ENCODE results near the gene CSMD2. TPM values are rescaled to one million over a fixed set of nuclear protein-coding genes. Genes with fewer than 3 reads are reported as not detected.

The CSMD2 gene
- polyA plus RNA-seq, 1 of the 3 experiments (the other 2 are of a cell fraction), result not detected

DNA sequence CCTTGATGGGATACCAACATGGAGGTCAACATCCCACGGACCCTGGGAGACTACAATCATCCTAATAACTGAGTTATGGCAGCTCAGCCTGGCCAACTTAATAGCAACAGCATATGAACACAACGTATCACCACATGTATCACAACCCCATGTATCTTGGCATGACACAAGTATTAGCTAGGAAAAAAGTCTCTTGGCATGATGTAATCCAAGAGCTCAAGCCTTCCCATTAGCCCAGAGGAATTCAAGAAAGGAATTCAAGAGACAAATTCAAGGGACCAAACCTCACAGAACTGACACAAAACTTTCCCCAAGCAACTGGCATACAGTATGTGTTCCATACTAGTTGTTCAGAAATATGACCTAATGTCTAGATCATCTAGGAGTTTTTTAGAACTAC is 402.1 kb downstream of the CSMD2 start:
- H3K27me3 ChIP-seq (ENCODE audit: insufficient read depth), result no peaks in the 10 kb centered on the region
- no peaks in the 10 kb centered on the region for H3F3A ChIP-seq (replicated peaks; ENCODE audit: insufficient read depth)
- H4K20me1 ChIP-seq (ENCODE audit: insufficient read depth), result no peaks in the 10 kb centered on the region
- no peaks in the 10 kb centered on the region for H3K9me3 ChIP-seq
- H3K9me2 ChIP-seq, result no peaks in the 10 kb centered on the region
- no peak overlapping the region for H2AFZ ChIP-seq (ENCODE audit: low read depth)
- H3K4me2 ChIP-seq, result no peak overlapping the region
- no peaks in the 10 kb centered on the region for H3K4me1 ChIP-seq (ENCODE audit: control insufficient read depth in 1 of 2, insufficient read depth in 2 of 2, low read depth in 1 of 2, low read length in 1 of 2)
- POLR2A ChIA-PET, result no interaction called here
- no peak overlapping the region for H3K27ac ChIP-seq (ENCODE audit: low read depth in 2 of 2, low read length in 1 of 2)
- H3K4me3 ChIP-seq (ENCODE audit: low read depth in 2 of 2, low read length in 1 of 2), result no peak overlapping the region
- TF ChIP-seq EZH2phosphoT487 (IDR thresholded peaks at IDR 0.05; ENCODE audit: borderline replicate concordance, low read depth) (no peak), JUND (IDR thresholded peaks at IDR 0.05) (no peak), MXI1 (IDR thresholded peaks at IDR 0.05; ENCODE audit: low read depth, low read length) (no peak), FOXJ3 (CRISPR knock-in tag; IDR thresholded peaks at IDR 0.05) (no peak), GATA2 (CRISPR knock-in tag; IDR thresholded peaks at IDR 0.05) (no peak), NRF1 (IDR thresholded peaks at IDR 0.05; ENCODE audit: low read depth, low read length) (no peak), CHD2 (IDR thresholded peaks at IDR 0.05; ENCODE audit: low read length, partially characterized antibody) (no peak), RAD21 (IDR thresholded peaks at IDR 0.05; ENCODE audit: low read length) (no peak), FOSL2 (IDR thresholded peaks at IDR 0.05; ENCODE audit: borderline replicate concordance, low read depth) (no peak), POLR2AphosphoS5 (IDR thresholded peaks at IDR 0.05; ENCODE audit: low read depth, low read length) (no peak), RFX5 (IDR thresholded peaks at IDR 0.05; ENCODE audit: low read length) (no peak), RCOR1 (IDR thresholded peaks at IDR 0.05; ENCODE audit: low read length) (no peak), ELF1 (IDR thresholded peaks at IDR 0.05) (no peak), RXRA (IDR thresholded peaks at IDR 0.05; ENCODE audit: borderline replicate concordance, low read depth) (no peak), FOXM1 (IDR thresholded peaks at IDR 0.05; ENCODE audit: low read depth) (no peak), TAF1 (IDR thresholded peaks at IDR 0.05; ENCODE audit: borderline replicate concordance, low read depth, low read length) (no peak)
- TF ChIP-seq, protein P1, sequence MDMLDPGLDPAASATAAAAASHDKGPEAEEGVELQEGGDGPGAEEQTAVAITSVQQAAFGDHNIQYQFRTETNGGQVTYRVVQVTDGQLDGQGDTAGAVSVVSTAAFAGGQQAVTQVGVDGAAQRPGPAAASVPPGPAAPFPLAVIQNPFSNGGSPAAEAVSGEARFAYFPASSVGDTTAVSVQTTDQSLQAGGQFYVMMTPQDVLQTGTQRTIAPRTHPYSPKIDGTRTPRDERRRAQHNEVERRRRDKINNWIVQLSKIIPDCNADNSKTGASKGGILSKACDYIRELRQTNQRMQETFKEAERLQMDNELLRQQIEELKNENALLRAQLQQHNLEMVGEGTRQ (IDR thresholded peaks at IDR 0.05; ENCODE audit: borderline replicate concordance, low read depth, low read length), result no peak
- TF ChIP-seq, protein P2, sequence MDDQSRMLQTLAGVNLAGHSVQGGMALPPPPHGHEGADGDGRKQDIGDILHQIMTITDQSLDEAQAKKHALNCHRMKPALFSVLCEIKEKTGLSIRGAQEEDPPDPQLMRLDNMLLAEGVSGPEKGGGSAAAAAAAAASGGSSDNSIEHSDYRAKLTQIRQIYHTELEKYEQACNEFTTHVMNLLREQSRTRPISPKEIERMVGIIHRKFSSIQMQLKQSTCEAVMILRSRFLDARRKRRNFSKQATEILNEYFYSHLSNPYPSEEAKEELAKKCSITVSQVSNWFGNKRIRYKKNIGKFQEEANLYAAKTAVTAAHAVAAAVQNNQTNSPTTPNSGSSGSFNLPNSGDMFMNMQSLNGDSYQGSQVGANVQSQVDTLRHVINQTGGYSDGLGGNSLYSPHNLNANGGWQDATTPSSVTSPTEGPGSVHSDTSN (IDR thresholded peaks at IDR 0.05), result no peak
- TF ChIP-seq, protein P3, sequence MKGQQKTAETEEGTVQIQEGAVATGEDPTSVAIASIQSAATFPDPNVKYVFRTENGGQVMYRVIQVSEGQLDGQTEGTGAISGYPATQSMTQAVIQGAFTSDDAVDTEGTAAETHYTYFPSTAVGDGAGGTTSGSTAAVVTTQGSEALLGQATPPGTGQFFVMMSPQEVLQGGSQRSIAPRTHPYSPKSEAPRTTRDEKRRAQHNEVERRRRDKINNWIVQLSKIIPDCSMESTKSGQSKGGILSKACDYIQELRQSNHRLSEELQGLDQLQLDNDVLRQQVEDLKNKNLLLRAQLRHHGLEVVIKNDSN (IDR thresholded peaks at IDR 0.05; ENCODE audit: borderline replicate concordance, low read depth), result no peak
- TF ChIP-seq, protein P4, sequence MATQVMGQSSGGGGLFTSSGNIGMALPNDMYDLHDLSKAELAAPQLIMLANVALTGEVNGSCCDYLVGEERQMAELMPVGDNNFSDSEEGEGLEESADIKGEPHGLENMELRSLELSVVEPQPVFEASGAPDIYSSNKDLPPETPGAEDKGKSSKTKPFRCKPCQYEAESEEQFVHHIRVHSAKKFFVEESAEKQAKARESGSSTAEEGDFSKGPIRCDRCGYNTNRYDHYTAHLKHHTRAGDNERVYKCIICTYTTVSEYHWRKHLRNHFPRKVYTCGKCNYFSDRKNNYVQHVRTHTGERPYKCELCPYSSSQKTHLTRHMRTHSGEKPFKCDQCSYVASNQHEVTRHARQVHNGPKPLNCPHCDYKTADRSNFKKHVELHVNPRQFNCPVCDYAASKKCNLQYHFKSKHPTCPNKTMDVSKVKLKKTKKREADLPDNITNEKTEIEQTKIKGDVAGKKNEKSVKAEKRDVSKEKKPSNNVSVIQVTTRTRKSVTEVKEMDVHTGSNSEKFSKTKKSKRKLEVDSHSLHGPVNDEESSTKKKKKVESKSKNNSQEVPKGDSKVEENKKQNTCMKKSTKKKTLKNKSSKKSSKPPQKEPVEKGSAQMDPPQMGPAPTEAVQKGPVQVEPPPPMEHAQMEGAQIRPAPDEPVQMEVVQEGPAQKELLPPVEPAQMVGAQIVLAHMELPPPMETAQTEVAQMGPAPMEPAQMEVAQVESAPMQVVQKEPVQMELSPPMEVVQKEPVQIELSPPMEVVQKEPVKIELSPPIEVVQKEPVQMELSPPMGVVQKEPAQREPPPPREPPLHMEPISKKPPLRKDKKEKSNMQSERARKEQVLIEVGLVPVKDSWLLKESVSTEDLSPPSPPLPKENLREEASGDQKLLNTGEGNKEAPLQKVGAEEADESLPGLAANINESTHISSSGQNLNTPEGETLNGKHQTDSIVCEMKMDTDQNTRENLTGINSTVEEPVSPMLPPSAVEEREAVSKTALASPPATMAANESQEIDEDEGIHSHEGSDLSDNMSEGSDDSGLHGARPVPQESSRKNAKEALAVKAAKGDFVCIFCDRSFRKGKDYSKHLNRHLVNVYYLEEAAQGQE (IDR thresholded peaks at IDR 0.05; ENCODE audit: low read depth, low read length), result no peak
- no peak for DNase-seq
- no peak overlapping the region for H3K9ac ChIP-seq
- H3K79me2 ChIP-seq (ENCODE audit: insufficient read depth), result no peaks in the 10 kb centered on the region
- CTCF ChIA-PET, result interaction anchor here (1.2 kb wide), 1 partner anchor 130 kb away, joined by 3 read pairs; no protein-coding TSS in a partner anchor
- 11% methylated on average over 2 of the region's 2 CpGs for WGBS (ENCODE audit: low lambda C conversion rate)
- H3K36me3 ChIP-seq (replicated peaks in 1 of 2; ENCODE audit: control insufficient read depth in 1 of 2, insufficient read depth in 2 of 2, low read length in 1 of 2), result no peaks in the 10 kb centered on the region
